NCI-H146 treated with DMSO at 0.1 percent for 48 hours (cell line): ENCODE data around the gene PODN.

ENCODE experiments used
- DNase-seq: peaks from one replicate; lab custom pipeline; 2025; ENCODE audit not compliant: unreplicated experiment; lab: John Stamatoyannopoulos, UW

Gene PODN

DNA sequence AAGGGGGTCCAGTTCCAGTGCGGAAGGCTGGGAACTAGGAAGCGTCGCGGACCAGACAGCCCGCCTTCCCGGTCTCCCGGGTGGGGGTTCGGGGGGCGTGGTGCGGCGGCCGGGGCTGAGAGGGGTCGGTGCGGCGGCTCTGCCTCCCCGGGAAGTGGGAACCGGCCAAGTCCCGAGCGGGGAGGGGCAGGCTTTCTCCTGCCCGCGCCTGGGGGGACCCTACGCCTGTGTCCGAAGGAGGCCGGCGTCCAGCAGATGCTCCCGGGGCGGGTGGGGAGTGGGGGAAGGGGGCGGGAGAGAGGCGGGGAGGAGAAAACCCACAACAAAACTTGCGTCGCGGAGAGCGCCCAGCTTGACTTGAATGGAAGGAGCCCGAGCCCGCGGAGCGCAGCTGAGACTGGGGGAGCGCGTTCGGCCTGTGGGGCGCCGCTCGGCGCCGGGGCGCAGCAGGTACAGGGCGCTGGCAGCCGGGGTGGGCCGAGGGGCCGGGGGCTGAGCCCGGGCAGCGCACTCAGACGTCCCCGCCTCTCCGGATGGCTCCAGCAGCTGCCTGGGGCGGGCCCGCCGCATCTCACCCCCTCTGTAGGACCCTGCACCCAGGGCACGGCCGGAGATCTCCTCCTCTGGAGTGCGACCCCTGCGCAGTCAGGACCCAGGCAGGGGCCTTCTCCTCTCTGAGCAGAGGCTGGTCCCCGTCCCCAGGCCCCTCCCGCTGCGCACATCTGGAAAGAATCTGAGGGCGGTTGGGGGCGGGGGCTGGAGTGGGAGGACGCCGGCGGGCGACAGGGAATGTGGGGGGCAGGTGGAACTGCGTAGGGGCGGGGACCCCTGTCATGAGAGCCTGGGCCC lies at the start of gene PODN:
Gene PODN (plus strand): TSS at position 355 of the 849 bp plus-strand sequence. CDS start 7,643 bp downstream, outside the sequence.
- no peak for DNase-seq

GRCh38 chr1:53014791-53015507 lies 47.1 kb upstream of the PODN start:
- DNase-seq, result peak; percentile 83

GRCh38 chr1:53015508-53015860 lies 46.5 kb upstream of the PODN start:
- DNase-seq, result no peak

DNA sequence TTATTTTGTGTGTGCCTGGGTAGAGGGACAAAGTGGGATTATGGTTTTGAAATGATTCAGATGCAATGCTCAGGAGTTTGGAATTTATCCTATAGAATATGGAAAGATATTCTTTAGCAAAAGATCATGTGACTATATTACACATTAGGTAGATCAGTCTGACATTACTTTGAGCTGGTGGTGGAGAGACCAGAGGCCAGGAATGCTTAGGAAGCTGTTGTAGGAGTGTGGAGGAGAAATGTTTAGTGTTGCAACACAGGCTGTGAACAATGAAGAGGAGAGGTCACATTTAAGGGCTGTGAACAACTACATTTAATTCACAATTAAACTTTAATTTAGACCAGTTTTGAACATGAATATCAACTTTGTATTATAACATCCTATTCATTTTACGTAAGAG lies 45.3 kb upstream of the PODN start:
- no peak for DNase-seq

DNA sequence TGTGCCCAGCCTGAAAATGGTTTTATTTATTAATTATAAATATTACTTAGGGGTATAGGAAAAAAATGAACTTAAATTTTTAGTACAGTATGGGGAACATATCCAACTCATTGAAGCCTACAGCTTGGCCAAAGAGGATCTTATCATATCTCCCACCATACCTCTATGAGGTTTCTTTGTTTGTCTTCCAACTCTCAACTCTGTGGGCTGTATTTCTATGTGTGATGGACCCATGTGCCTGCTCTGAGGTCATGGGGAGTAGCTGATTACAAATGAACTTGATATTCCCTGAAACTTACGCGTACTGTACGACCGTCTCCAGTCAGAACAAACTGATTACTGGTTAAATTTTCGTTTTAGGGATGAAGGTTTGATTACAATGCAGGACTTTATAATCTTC lies 41.4 kb upstream of the PODN start:
- DNase-seq, result no peak

DNA sequence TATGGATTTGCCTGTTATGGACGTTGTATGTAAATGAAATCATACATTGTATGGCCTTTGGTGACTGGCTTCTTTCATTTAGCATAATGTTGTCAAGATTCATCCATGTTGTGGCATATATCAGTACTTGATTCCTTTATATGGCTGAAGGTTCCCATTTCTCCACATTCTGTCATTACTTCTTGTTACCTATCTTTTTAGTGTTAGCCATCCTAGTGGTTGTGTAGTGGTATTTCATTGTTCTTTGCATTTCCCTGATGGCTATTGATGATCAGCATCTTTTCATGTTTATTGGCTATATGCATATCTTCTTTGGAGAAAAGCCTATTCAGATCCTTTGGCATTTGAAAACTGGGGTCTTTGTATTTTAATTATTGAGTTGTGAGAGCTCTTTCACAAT lies 39.8 kb upstream of the PODN start:
- DNase-seq, result no peak

DNA sequence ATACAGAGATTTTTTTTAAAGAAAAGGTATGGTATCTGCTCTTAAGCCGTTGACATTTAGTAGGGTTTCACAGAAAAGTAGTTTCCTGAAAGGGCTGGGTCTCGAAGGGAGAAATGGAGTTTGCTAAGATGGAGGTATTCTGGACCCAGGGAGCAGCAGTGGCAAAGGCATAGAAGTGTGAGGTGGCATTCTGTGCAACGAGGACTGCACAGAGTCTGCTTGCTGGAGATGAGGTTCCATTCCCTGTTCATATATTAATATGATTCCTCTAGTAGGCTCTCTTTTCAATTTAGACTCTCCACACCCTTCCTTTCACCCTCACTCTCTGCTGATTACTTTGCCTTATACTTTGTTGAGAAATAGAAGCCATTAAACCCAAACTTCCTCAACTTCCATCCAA lies 38.5 kb upstream of the PODN start:
- DNase-seq, result no peak

- DNase-seq, result no peak
Observed at GRCh38 chr1:53024117-53024516, 37.9 kb upstream of the PODN start.

DNA sequence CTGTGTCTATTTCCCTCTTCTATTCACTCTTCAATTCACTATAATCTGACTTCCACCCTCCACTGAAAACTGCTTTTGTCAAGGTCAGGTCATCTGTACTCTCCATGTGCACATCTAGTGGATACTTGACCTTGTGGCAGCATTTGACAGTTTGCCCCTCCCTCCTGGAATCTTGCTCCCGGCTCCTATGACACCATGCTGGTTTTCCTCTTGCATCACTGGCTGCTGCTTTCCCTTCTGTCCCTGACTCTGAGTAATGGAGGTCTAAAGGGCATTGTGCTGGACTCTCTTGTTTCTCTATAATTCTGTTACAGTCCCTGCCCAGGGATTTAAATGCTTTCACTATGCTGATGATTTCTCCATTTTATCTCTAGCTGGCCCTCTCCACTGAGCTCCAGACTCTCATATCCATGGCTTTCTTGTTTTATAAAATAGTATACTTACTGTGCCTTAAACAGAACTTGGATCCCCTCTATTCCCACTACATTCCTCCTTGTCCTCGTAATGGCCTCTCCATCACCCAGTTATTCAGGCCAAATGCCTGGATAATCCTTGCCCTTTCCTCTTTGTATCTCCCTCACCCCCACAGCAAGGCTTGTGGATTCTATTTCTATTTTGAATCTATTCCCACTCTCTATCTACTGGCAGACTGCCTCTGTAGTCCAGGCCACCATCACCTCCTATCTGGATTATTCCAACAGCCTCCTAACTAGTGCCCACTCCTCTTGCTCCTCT lies 36.8 kb upstream of the PODN start:
- no peak for DNase-seq

- DNase-seq, result no peak
Observed at GRCh38 chr1:53025769-53026112, 36.3 kb upstream of the PODN start.

DNA sequence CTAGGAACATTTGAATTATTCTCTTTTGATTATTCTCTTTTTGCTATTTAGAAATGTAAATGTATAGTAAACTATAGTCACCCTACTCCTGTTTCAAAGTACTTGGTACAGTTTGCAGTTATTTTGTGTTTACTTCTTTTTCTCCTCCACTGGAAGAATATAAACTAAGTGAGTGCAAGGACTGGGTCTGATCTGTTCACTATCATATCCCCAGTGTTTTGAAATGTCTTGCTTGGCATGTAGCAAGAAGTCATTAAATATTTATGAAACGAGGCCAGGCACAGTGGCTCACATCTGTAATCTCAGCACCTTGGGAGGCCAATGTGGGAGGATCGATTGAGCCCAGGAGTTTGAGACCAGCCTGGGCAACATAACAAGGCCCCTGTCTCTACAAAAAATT lies 35.8 kb upstream of the PODN start:
- DNase-seq, result no peak

- no peak for DNase-seq
Observed at GRCh38 chr1:53031732-53032131, 30.3 kb upstream of the PODN start.

DNA sequence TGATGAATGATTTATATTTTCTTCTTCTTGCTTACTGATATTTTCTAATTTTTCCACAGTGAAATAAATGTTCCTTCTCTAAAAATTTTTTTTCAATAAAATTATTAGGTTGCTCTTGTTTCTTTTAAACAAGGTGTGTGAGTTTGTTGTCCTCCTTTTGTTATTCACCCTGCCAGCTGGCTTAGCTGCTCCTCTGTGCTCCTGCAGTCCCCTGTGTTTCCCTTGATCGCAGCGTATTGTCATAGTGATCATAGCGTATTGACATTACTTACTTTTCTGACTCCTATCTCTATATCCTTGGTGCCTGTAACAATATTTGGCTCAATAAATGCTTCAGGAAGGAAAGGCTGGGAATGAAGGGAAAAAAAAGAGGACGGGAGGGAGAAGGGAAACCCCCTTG lies 24.9 kb upstream of the PODN start:
- DNase-seq, result no peak

- DNase-seq, result no peak
Observed at GRCh38 chr1:53038566-53038965, 23.4 kb upstream of the PODN start.

- no peak for DNase-seq
Observed at GRCh38 chr1:53043271-53043670, 18.7 kb upstream of the PODN start.

DNA sequence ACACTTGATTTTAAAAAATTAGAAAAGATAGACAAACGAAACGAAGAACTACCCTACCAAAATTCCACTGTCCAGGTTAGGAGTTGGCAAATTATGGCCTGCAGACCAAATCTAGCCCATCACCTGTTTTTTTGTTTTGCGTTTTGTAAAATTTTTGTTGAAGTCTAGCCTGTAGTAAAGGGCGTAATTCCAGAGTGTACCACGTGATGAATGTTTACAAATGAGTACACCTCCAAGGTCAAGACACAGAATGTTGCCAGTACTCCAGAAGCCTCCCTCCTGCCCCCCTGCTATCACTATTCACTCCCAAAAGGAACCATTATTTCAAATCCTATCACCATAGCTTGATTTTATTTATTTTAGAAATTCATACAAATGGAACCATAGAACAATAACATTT lies 17.1 kb upstream of the PODN start:
- no peak for DNase-seq

DNA sequence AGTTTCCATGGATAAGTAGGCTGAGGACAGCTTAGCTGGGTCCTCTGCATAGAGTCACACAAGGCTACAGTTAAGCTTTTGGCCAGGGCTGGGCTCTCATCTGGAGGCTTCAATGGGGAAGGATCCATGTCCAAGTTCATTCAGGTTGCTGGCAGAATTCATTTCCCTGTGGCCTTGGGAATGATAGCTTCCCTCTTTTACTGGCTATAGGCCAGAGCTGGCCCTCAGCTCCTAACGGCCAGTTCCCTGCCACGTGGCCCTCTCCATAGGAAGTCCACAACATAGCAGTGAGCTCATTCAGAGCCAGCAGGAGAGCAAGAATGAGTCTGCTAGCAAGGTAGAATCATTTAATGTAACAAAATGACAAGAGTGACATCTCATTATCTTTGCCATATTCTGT lies 15.1 kb upstream of the PODN start:
- DNase-seq, result peak; percentile 50

DNA sequence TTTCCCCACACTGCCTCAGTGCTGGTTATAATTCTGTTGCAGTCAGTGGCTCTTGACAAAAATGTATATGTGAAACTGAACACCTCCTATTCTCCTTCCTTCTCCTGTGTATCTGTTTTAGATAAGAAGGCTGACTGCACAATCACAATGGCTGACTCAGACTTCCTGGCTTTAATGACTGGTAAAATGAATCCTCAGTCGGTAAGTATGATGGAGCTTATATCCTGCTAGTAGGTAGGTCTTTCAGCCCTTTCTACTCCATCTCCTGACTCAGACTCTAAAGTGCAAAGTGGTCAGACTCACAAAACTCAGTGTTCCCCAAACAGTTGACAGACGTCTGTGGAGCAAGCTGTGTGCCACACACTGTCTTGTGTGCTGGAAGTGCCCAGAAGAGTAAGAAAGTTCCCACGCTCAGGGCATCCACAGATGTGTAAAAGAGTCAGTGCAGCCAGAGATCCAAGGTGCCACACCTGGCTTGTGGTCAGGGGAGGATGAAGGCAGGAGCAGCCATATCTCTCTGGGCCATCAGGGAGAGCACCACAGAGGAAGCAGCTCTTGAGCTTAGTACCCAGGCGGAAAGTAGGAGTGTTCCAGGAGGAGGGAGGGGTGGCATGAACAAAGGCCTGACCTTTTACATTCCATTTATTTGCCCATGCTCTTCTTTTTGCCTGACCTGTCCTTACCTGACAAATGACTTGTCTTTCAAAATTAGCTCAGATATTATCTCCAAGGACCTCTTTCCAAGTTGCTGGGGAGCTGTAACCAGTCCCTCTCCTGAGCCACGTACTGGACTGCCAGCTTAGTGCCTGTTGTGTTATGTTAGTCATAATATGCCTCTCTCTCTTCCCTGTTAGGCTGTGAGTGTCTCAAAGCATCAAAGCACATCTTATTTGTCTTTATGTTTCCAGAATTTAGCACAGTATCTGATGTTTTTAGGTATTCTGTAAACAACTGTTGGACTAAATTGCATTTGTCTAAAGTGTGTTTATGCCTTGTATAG lies 14.0 kb upstream of the PODN start:
- DNase-seq, result peak; percentile 79

DNA sequence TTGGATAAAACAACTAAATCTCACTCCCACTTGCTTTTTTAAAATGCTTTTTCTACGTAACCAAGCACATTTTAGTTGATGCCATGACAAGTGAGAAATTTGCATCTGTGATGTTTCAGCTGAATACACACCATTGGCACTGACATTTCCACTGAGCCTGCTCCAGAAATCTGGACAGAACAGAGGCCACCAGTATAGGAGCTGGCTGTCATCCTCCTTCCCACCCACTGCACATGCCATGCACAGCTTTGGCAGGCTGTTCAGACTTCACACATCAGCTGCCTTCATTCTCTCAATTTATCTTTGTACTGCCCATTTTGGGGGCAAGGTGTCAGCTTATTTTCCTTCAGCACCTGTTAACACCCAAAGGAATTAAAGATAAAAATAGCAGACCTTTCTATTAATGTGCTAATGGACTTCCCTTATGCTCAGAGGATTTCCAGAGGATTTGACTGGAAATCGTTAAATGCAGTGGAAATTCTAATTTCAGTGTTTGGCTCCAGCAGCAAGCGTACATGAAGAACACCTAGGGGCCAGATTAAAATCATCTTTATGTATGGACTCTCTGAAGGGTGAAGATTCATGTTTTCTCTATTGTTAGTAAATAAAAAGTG lies 12.9 kb upstream of the PODN start:
- no peak for DNase-seq

GRCh38 chr1:53049574-53049967 lies 12.4 kb upstream of the PODN start:
- DNase-seq, result no peak
